HEK293T (cell line): ENCODE data around the gene CPNE8.
A peak's percentile ranks its signal among the peaks of the same experiment; 100 is the strongest.

Source experiments
- CTCF ChIA-PET: fragments of 350-600 bp; formaldehyde crosslinking; extraction: SDS; loops from one replicate; lab custom pipeline; 2021; ENCODE audit warnings: antibody characterized with exemption, inconsistent platforms; lab: Yijun Ruan, JAX
- POLR2A ChIA-PET: fragments of 350-600 bp; formaldehyde crosslinking; extraction: SDS; loops from one replicate; lab custom pipeline; 2020; ENCODE audit warnings: antibody characterized with exemption, inconsistent platforms; lab: Yijun Ruan, JAX
- DNase-seq: peaks from one replicate; pipeline ENCODE4 v3.0.0; 2012; ENCODE audit warnings: mixed read lengths; ENCODE audit errors: extremely low spot score
- ARNT ChIP-seq: fragments of 450-650 bp; IDR thresholded peaks from 2 replicates; pipeline ENCODE4 v1.6.1; 2017; ENCODE audit warnings: mild to moderate bottlenecking
- BHLHE40 ChIP-seq: fragments of 450-650 bp; IDR thresholded peaks from 2 replicates; pipeline ENCODE4 v1.6.1; 2016; ENCODE audit warnings: mild to moderate bottlenecking, moderate library complexity, borderline replicate concordance
- CTBP1 ChIP-seq: fragments of 450-650 bp; IDR thresholded peaks from 2 replicates; pipeline ENCODE4 v1.6.1; 2016; ENCODE audit warnings: borderline replicate concordance
- ELF4 ChIP-seq: fragments of 450-650 bp; IDR thresholded peaks from 2 replicates; pipeline ENCODE4 v1.6.1; 2017; ENCODE audit warnings: antibody characterized with exemption
- FOXA1 ChIP-seq: fragments of 450-650 bp; IDR thresholded peaks from 2 replicates; pipeline ENCODE4 v1.6.1; 2016; ENCODE audit warnings: mild to moderate bottlenecking
- FOXK2 ChIP-seq: fragments of 450-650 bp; IDR thresholded peaks from 2 replicates; pipeline ENCODE4 v1.6.1; 2016; ENCODE audit warnings: mild to moderate bottlenecking
- FOXM1 ChIP-seq: fragments of 450-650 bp; IDR thresholded peaks from 2 replicates; pipeline ENCODE4 v1.6.1; 2017; ENCODE audit warnings: mild to moderate bottlenecking, borderline replicate concordance
- HDGF ChIP-seq: fragments of 450-650 bp; IDR thresholded peaks from 2 replicates; pipeline ENCODE4 v1.6.1; 2017; ENCODE audit warnings: antibody characterized with exemption, borderline replicate concordance
- L3MBTL2 ChIP-seq: fragments of 450-650 bp; conservative IDR thresholded peaks from 2 replicates; pipeline ENCODE4 v1.6.1; 2016; ENCODE audit warnings: mild to moderate bottlenecking
- LEF1 ChIP-seq: fragments of 450-650 bp; IDR thresholded peaks from 2 replicates; pipeline ENCODE4 v1.6.1; 2017; ENCODE audit warnings: mild to moderate bottlenecking, borderline replicate concordance
- NFRKB ChIP-seq: fragments of 450-650 bp; IDR thresholded peaks from 2 replicates; pipeline ENCODE4 v1.6.1; 2016; ENCODE audit warnings: mild to moderate bottlenecking, moderate library complexity
- PKNOX1 ChIP-seq: fragments of 450-650 bp; IDR thresholded peaks from 2 replicates; pipeline ENCODE4 v1.6.1; 2016
- SP1 ChIP-seq: fragments of 450-650 bp; IDR thresholded peaks from 2 replicates; pipeline ENCODE4 v1.6.1; 2017
- SUZ12 ChIP-seq: fragments of 450-650 bp; IDR thresholded peaks from 2 replicates; pipeline ENCODE4 v1.6.1; 2016; ENCODE audit warnings: mild to moderate bottlenecking
- TARDBP ChIP-seq: fragments of 450-650 bp; IDR thresholded peaks from 2 replicates; pipeline ENCODE4 v1.6.1; 2016
- ZNF384 ChIP-seq: fragments of 450-650 bp; IDR thresholded peaks from 2 replicates; pipeline ENCODE4 v1.6.1; 2016

Gene CPNE8

GRCh38 chr12:38915429-38916182 lies 10.2 kb upstream of the CPNE8 start:
- no peak for DNase-seq
- POLR2A ChIA-PET: no interaction called here
- CTCF ChIA-PET: no interaction called here
- TF ChIP-seq NFRKB (no peak), FOXM1 (no peak), ELF4 (no peak), L3MBTL2 (no peak), BHLHE40 (no peak)

GRCh38 chr12:38912116-38912515 lies 6.7 kb upstream of the CPNE8 start:
- CTCF ChIA-PET: no interaction called here
- TF ChIP-seq L3MBTL2: no peak
- no peak for TF ChIP-seq ARNT
- no peak for TF ChIP-seq CTBP1
- no peak for TF ChIP-seq ELF4
- TF ChIP-seq FOXM1: no peak
- TF ChIP-seq HDGF: no peak
- no peak for TF ChIP-seq NFRKB
- POLR2A ChIA-PET: no interaction called here
- DNase-seq: no peak

- no peak for DNase-seq
- CTCF ChIA-PET: no interaction called here
Observed at GRCh38 chr12:38911611-38912010, 6.2 kb upstream of the CPNE8 start.

GRCh38 chr12:38907201-38907923 lies 2.0 kb upstream of the CPNE8 start:
- TF ChIP-seq FOXK2 (no peak), PKNOX1 (peak; percentile 44; the same call in 1 of the 2 replicates)
- DNase-seq: no peak
- CTCF ChIA-PET: interaction anchor here (0.7 to 2.8 kb wide), 8 partner anchors 14 to 243 kb away, joined by 3 to 10 read pairs (median 4); no protein-coding TSS in a partner anchor
- POLR2A ChIA-PET: interaction anchor here (0.8 to 2.9 kb wide), 5 partner anchors 10 to 242 kb away, joined by 3 to 25 read pairs (median 6); no protein-coding TSS in a partner anchor

More at GRCh38 chr12:38911611-38912010, 6.2 kb upstream of the CPNE8 start:
- no peak for TF ChIP-seq SUZ12
- no peak for TF ChIP-seq L3MBTL2
- no peak for TF ChIP-seq LEF1
- TF ChIP-seq HDGF: no peak
- no peak for TF ChIP-seq PKNOX1
- TF ChIP-seq FOXM1: no peak
- TF ChIP-seq ELF4: no peak
- TF ChIP-seq CTBP1: no peak
- TF ChIP-seq ARNT: no peak
- no peak for TF ChIP-seq TARDBP
- TF ChIP-seq BHLHE40: no peak
- no peak for TF ChIP-seq SP1
- TF ChIP-seq FOXK2: no peak
- no peak for TF ChIP-seq ZNF384
- TF ChIP-seq NFRKB: no peak
- TF ChIP-seq FOXA1: no peak
- POLR2A ChIA-PET: no interaction called here

GRCh38 chr12:38906482-38907200 lies 1.2 kb upstream of the CPNE8 start:
- peak; percentile 80 for DNase-seq

More at GRCh38 chr12:38906482-38907200, 1.2 kb upstream of the CPNE8 start:
- peak; percentile 21; the same call in 1 of the 2 replicates for TF ChIP-seq PKNOX1
- peak; percentile 73 for TF ChIP-seq ARNT
- no peak for TF ChIP-seq SUZ12
- TF ChIP-seq FOXA1: no peak
- no peak for TF ChIP-seq HDGF
- peak; percentile 57; the same call in 1 of the 2 replicates for TF ChIP-seq FOXM1
- TF ChIP-seq CTBP1: peak; percentile 53; the same call in 1 of the 2 replicates
- no peak for TF ChIP-seq FOXK2
- no peak for TF ChIP-seq ELF4
- POLR2A ChIA-PET: interaction anchor here (0.8 to 2.9 kb wide), 7 partner anchors 11 to 241 kb away, joined by 3 to 25 read pairs (median 5); no protein-coding TSS in a partner anchor
- CTCF ChIA-PET: interaction anchor here (0.6 to 2.8 kb wide), 14 partner anchors 11 to 365 kb away, joined by 3 to 10 read pairs (median 4); no protein-coding TSS in a partner anchor
